Activated CD8-positive, alpha-beta memory T cell treated with anti-CD3 and anti-CD28 coated beads for 36 hours (primary cell): ENCODE results near the gene ABAT. TPM values are rescaled to one million over a fixed set of nuclear protein-coding genes. Genes with fewer than 3 reads are reported as not detected.
"Not testable (repeated sequence)": the region's sequence is repeated elsewhere in the genome, so short reads cannot be mapped to it uniquely, and the experiment has no call there.

Source experiments
- CTCF ChIA-PET: fragments of 350-600 bp; sonication (Branson Sonifier 250); formaldehyde crosslinking; loops from one replicate; lab custom pipeline; 2021; ENCODE audit warnings: antibody characterized with exemption; lab: Charles Lee
- POLR2A ChIA-PET: fragments of 350-600 bp; sonication (Branson Sonifier 250); formaldehyde crosslinking; loops from one replicate; lab custom pipeline; 2021; ENCODE audit warnings: antibody characterized with exemption; lab: Charles Lee
- total RNA-seq, 2 experiments: library from RNA; stranded (reverse); gene quantifications; one replicate each; pipeline ENCODE4 v1.2.3, GENCODE V29; 2021

Gene ABAT
- total RNA-seq, 2 experiments from 2014 or later: 9.8 to 10.7 TPM

DNA sequence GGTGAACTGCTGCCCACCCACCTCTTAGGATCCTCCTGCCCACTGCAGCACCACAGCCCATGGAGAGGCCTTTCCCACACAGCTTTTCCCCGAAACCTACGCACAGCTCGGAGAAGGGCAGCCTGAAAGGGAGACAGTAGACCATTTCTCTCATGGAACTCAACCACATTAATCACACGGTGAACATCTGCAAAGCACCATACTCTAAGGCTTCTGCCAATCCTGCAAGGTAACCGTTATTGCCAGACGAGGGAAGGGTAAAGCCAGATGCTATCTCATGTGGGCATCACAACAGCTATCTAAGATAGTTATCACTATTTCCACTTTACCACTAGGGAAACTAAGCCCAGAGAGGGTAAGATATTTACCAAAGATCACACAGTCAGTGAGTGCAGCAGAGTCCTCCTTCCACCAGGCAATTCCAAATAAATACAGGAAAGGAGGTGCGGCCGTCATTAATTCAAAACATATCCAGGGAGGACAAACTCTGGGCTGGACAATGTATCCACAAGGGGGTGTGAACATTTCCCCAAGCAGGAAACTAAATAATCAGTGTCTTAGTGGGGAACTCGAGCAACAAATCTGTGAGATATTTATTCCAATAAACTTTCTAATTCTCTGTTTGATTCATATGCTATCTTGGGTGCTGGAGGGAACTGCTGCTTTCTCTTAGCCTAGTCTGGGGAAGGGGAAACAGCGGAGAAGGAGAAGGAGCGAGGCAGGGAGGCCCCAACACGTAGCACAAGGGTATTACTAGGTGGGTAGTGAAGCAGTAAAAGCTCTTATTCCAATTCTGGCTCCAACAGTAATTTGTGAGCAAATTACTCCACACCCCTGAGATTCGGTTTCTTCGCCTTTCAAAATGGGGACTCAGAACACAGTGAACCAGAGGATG, 122.3 kb downstream of the ABAT start:
- ChIA-PET CTCF (interaction anchor here (1.0 to 2.1 kb wide), 4 partner anchors 84 to 230 kb away, joined by 3 to 7 read pairs (median 6); no protein-coding TSS in a partner anchor), POLR2A (interaction anchor here (0.5 to 1.0 kb wide), 2 partner anchors 60 to 72 kb away, joined by 3 to 7 read pairs; partner anchors contain the start of gene CARHSP1)

DNA sequence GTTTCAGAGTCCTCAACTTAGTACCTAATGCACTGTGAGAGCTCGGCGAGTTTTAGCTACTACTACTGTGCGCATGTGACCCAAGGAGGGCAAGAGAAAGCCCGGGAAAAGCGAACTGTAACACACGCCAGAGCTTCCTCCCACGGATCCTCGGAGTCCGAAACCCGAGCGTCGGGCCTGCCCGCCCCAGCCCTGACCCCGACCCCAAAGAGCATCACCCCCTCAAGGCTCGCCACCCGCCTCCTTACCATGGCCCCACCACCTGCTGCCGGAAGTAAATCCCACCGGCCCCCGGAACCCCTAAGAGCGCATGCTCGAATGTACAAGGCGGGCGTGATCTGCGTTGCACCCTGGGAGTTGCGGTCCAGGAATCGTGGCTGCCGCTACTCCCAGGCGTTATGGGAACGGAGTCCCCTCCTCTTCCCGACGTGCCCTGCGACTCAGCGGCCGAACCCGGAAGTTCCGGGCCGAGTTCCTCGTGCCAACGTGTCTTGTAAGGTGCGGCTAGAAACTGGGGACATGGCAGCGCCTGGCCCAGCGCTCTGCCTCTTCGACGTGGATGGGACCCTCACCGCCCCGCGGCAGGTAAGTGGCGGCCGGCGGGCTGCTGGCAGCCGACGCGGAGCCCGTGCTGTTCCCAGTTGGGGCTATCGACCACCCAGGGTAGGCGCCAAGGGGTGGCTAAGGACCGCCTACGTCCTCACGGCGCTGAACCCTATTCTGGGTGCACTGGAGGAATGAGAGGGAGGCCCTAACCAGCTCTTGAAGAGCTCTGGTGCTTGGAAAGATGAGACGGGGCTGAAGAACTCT, 123.2 kb downstream of the ABAT start, which contains the start of the genes PMM2 and TMEM186:
Gene PMM2, plus strand, starts transcription at position 476 of the 810 bp plus-strand sequence. Its CDS starts 44 bp downstream, at position 520.
Gene TMEM186, minus strand, starts transcription at position 276 of the 810 bp plus-strand sequence. Its CDS starts 25 bp downstream, at position 251.
- ChIA-PET POLR2A (interaction anchor here (0.5 to 1.0 kb wide), 4 partner anchors 59 to 160 kb away, joined by 3 to 7 read pairs (median 4); partner anchors contain the start of gene CARHSP1), CTCF (interaction anchor here (1.5 to 2.1 kb wide), 3 partner anchors 83 to 231 kb away, joined by 6 to 7 read pairs (median 6); no protein-coding TSS in a partner anchor)

DNA sequence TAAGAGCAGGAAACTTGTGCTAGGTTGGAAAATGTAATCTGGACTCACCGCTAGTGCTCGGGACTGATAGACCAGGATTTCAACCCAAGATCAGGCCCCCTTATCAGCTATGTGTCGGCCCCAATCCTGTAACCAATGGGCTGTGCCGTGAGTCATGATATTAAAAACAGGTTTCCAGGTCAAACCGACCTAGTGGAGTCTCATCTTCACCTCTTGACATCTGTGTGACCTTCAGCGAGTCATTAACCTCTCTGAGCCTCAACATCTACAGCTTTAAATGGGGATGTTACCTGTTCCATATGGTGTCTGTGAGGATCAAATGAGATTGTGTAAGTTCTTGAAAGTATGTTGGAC, 123.7 kb downstream of the ABAT start:
- ChIA-PET CTCF (interaction anchor here (1.7 kb wide), 1 partner anchor 82 kb away, joined by 6 read pairs; no protein-coding TSS in a partner anchor), POLR2A (interaction anchor here (0.6 to 0.8 kb wide), 2 partner anchors 70 to 159 kb away, joined by 4 to 5 read pairs; partner anchors contain the start of gene CARHSP1)

DNA sequence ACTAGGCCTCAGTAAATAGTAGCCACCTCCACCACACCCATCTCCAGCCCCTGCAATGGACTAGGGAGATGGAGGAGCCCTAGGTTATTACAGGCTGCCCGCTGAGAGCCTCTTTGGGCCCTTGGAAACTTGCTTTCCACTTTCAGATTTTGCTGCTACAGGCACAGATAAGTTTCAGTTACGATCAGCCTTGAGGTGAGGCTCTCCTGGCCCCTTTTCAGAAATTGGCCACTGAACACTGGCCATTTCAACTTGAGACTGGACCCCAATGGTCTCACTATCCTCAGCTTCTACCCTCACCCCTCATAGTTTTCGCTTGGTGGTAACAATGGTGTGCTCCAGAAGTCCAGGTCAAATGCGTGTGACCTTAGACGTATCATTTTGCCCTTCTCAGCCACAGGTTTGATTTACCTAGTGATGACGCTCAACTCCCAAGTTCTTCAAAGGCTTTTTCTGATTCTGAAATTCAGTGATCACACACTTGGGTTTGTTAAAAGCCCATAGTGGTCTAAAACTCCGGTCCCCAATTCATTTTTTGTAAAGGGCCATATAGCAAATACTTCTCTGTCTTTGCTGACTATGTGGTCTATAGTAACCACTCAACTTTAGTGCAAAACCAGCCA, 124.2 kb downstream of the ABAT start:
- ChIA-PET CTCF (no interaction called here), POLR2A (interaction anchor here (0.8 kb wide), 1 partner anchor 70 kb away, joined by 4 read pairs; the partner anchor contains the start of gene CARHSP1)

DNA sequence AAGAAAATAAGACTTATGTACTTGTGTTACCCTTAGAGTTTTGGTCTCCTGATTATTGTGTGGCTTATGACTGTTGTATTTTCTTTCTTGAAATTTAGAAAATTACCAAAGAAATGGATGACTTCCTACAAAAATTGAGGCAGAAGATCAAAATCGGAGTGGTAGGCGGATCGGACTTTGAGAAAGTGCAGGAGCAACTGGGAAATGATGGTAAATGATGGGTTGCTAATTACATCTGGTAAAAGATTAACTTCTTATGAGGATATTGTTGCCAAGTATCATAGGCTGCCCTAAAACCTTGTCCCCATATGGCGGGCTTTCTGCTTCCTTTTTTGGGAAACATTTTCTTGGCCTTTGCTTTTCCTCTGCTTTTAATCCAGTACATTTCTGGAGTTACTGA, 127.3 kb downstream of the ABAT start:
- POLR2A ChIA-PET: no interaction called here
- CTCF ChIA-PET: no interaction called here

DNA sequence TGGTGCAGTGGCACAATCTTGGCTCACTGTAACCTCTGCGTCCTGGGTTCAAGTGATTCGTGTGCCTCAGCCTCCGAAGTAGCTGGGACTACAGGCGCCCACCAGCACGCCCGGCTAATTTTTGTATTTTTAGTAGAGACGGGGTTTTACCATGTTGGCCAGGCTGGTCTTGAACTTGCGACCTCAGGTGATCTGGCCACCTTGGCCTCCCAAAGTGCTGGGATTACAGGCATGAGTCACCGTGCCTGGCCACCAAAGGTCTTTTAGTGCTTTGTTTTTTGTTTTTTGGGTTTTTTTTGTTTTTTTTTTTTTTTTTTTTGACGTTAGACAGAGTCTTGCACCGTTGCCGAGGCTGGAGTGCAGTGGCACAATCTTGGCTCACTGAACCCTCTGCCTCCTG, 129.3 kb downstream of the ABAT start:
- POLR2A ChIA-PET: not testable (repeated sequence)
- CTCF ChIA-PET: interaction anchor here (0.6 kb wide), 1 partner anchor 81 kb away, joined by 3 read pairs; no protein-coding TSS in a partner anchor

DNA sequence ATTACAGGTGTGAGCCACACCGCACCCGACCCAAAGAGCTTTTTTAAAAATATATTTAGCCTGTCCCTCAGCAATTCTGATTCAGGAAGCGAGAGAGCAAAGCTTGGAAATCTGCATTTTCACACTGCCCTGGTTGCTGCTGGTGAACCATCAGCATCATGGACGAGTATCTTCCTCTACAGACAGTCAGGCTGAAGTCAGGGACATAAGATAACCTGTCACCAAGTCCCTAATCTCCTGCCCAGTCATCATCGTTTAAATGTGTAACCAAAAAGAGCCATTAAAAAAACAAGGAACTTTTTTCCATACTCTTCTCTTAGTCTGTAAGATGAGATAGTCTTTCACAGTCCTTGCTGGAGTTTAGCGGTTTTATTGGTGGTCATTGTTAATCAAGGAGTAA, 129.9 kb downstream of the ABAT start:
- POLR2A ChIA-PET: no interaction called here
- CTCF ChIA-PET: interaction anchor here (0.6 kb wide), 1 partner anchor 80 kb away, joined by 3 read pairs; no protein-coding TSS in a partner anchor

DNA sequence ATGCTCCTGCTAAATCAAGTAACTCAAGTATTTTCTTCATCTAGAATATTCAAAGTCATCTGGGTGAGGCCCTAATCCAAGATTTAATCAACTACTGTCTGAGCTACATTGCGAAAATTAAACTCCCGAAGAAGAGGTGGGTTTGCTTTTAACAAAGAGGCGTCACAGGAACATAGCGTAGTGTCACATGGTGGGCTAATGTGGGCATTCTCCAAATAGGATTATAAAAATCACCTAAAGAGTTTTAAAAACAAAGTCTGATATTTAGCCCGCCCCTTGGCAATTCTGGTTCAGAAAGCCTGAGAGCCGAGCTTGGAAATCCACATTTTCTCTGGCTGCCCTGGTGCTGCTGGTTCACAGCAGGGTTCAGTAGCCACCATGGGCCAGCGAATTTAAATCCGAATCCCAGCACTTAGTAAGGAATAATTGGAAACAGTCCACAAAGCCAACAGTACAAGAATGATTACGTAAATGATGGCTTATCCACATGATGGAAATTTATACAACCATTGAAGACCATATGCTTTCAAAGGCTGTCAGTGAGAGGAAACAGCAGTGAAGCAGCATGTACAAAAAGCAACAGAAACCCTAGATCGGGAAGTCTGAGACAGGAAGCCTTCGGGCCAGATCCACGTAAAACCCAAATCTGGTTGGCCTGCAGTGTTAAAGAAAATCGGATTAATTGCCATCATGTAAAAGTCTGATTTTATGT, 132.0 kb downstream of the ABAT start:
- CTCF ChIA-PET: interaction anchor here (0.8 kb wide), 1 partner anchor 239 kb away, joined by 4 read pairs; no protein-coding TSS in a partner anchor
- POLR2A ChIA-PET: no interaction called here

DNA sequence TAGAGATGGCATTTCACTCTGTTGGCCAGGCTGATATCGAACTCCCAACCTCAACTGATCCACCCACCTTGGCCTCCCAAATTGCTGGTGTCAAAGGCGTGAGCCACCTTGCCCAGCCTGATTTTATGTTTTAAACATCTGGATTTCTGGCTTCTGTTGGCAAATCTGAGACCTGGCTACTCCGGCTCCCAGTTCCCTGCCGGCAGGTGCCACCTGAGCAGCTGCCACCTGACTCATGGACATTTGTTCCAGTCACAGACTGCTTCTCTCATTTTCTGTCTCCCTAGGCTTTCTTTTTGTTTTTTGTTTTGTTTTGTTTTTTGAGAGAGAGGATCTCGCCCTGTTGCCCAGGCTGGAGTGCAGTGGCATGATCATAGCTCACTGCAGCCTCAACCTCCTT, 132.8 kb downstream of the ABAT start:
- CTCF ChIA-PET: no interaction called here
- POLR2A ChIA-PET: no interaction called here

DNA sequence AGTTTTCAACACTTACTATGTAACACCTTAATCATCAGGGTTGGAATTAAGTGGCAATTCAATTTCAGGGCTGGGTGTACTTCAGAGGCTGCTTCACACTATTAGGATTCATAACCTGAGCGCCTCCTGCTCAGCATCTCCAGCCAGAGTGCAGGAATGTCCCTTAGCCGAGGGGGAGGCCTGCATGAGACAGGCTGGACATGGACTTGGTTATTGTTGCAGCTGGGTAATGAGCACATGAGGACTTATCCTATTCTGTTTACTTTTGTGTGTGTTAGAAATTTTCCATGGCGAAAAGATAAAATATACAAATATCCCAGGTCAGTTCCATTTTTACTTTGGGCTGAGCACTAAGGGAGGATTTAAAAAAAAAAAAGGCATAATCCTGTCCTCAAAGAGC, 133.6 kb downstream of the ABAT start:
- ChIA-PET POLR2A (no interaction called here), CTCF (no interaction called here)

DNA sequence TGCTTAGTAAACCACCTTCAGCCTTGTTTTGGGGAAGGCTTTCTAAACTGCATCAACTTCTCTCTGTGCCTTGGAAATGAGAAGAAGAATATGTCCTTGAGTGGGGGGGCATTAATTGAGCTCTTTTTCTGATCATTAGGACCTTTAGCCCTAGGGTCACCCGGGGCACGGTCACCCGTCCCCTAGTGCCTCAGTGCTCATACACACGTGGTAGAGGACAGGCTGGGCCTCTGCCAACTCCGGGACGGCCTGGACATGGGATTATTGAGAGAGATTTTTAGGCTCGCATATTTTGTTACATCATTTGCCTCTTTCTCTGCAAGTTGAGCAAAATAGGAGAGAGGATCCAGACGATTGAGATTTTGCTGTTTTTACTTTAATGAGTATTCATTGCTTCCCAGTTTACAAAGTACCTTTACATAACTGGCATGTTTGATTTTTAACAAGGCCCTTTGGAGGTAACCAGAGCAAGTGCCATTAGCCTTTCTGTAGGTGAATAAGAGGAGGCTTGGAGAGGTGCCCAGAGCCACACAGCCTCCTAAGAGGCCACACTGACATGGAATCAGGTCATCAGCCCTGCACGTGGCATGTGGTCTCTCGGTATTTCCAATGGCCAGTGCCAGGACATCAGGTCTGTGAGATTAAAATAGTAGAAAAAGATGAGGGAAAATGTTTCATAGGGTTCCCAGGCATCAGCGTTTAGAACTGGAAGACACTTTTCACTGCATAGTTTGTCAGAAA, 134.4 kb downstream of the ABAT start:
- POLR2A ChIA-PET: no interaction called here
- CTCF ChIA-PET: no interaction called here

DNA sequence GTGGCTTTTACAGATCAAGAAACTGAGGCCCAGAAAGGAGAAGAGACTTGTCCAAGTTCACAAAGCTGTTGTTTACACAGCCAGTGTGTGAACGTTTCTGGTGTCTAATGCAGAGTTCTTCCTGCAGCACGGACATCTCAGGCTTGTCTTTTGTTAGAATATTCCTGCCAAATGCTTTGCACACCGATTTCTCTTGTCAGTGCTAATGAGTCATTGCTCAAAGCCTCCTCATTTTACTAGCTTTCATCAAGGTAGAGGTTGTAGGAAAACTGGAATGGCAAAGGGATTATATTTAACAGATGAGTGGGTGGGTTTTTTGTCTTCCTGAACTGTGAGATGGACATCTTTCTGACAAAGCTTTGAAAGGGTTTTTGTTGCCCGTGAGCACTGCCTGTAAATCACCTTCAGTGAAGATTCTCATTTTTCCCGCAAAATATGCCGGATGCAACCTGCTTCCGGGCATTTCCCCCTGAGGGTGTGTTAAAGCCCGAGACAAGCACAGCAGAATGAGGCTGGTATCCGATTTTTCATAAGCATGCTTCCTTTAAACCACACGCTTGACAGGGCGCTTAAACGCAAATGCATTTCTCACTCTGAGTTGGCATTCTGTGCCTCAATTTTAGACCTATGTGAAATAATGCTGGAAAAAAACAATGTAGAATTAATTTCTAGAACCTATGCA, 137.9 kb downstream of the ABAT start:
- ChIA-PET POLR2A (no interaction called here), CTCF (interaction anchor here (0.5 kb wide), 1 partner anchor 76 kb away, joined by 5 read pairs; no protein-coding TSS in a partner anchor)

DNA sequence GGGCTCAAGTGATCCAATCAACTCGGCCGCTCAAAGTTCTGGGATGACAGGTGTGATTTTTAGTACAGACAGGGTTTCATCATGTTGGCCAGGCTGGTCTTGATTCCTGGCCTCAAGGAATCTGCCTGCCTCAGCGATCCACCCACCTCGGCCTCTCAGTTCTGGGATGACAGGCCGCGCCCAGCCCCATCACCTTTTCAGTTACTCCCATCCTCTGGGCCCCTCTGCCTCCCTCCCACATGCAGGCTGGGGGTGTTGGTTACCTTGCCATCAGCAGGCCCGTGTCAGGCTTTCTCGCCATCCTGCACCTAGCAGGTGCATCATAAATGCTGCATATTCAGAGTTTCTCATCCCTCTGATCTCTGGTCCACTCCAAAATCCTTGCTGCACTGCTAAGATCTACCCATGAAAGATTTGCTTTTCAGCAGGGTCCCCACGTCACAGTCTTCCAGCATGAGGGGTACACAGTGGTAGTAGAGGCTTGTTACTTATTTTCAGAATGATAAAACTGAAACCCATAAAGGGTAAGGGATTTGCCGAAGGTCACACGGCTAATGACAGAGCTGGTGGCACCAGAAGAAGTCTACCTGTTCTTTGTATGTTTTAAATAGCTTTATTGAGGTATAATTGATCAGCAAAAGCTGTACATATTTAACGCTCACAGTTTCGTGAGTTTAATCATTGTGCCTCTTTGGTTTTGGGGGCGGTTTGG, 139.8 kb downstream of the ABAT start:
- ChIA-PET CTCF (no interaction called here), POLR2A (no interaction called here)

DNA sequence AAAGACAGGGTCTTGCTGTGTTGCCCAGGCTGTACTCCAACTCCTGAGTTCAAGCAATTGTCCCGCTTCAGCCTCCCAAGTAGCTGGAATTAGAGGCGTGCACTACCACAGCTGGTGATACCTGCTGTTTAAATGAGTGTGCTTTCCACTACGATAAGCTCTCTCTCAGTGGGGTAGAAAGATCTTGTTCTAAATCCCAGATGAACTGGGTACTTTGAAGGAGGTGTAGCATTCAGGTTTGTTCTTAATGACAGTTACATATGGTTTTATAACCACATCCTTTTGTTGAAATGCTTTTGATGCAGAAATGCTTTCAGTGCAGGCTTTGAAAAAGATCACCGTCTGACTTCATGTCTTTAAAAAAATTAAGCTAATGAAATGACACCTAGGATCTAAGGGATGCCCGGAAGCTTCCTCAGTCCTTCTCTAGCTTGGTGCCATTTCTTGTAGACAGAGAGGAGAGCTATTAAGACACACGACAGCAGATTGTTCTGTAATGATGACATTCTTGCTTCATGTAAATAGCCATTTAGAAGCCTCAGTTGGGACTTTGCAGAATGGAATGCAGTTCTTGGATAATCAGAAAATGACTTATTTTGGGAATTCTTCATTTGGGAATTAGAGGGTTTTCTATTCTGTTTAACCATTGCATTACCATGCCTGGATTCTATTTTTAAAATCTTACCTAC, 142.7 kb downstream of the ABAT start:
- ChIA-PET POLR2A (interaction anchor here (1.6 kb wide), 1 partner anchor 51 kb away, joined by 6 read pairs; the partner anchor contains the start of gene CARHSP1), CTCF (no interaction called here)

DNA sequence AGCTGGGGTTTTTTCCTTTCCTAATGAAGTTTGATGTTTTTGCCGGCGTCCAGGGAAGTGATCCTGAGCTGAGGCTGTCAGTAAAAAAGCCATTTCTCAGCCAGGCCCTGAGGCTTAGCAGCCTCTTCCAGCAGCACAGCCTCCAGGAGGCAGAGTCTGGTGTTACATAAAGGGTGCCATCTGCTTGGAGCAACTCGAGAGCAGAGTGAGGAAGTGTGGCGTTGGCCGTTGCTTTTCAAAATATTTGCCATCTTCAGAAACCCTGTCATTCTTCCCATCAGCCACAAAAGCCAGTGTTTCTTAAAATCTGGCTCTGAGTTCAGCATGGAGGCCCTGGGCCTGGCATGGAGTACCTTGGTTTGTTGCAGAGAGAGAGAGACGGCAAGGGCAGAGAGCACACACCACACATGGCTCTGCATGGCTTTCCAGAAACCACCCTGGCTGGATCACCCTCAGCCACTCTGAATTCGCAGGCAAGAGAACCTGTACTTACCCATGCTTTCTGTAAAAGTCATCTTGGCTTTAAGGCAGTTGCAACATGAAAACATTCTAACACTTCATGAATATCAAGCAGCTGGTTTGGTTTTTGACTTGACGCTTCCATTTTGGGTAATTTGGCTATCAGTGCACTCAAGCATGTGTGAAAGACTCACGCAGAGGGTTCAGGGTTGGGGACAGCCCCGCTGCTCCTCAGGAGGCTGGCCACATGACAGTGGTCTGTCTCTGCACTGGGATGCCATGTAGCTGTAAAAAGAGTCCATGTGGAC, 144.3 kb downstream of the ABAT start:
- ChIA-PET CTCF (no interaction called here), POLR2A (no interaction called here)
